Upper lobe of left lung (tissue), 6 donors: ENCODE results near the gene GNB1L. TPM values are rescaled to one million over a fixed set of nuclear protein-coding genes. Genes with fewer than 3 reads are reported as not detected.
"Not testable (repeated sequence)": the region's sequence is repeated elsewhere in the genome, so short reads cannot be mapped to it uniquely, and the experiment has no call there.

Experiments
- ATAC-seq, 2 donors: fragments of 200-7000 bp; cut with Tn5 transposase; one replicate each; pipeline ENCODE4 v1.9.1; 2022; ENCODE audit warnings: mild to moderate bottlenecking in 2 of 2, moderate library complexity in 2 of 2; ENCODE audit not compliant: low FRiP score in 2 of 2
- DNase-seq, 2 donors: peaks; one replicate each; pipeline ENCODE4 v3.0.0-alpha.2; 2019 to 2020
- H3K27ac ChIP-seq, 4 donors: fragments of 200-600 bp; sonication (generic); one replicate each; pipeline ENCODE4 v1.5.1; 2016 to 2019
- H3K27me3 ChIP-seq, 4 donors: fragments of 200-600 bp; sonication (generic); one replicate each; pipeline ENCODE4 v1.5.1; 2017 to 2019
- H3K36me3 ChIP-seq, 4 donors: fragments of 200-600 bp; sonication (generic); one replicate each; pipeline ENCODE4 v1.5.1; 2016 to 2019
- H3K4me1 ChIP-seq, 4 donors: fragments of 200-600 bp; sonication (generic); one replicate each; pipeline ENCODE4 v1.5.1; 2018 to 2019
- H3K4me3 ChIP-seq, 4 donors: fragments of 200-600 bp; sonication (generic); one replicate each; pipeline ENCODE4 v1.5.1; 2017 to 2019; ENCODE audit warnings: mild to moderate bottlenecking in 2 of 4, moderate library complexity in 1 of 4
- H3K9me3 ChIP-seq, 4 donors: fragments of 200-600 bp; sonication (generic); one replicate each; pipeline ENCODE4 v1.5.1; 2018 to 2019
- EP300 ChIP-seq, 4 donors: sonication (generic); formaldehyde crosslinking; IDR thresholded peaks; one replicate each; pipeline ENCODE4 v1.5.1; 2017; ENCODE audit warnings: antibody characterized with exemption in 4 of 4, control low read depth in 2 of 4
- POLR2A ChIP-seq, 4 donors: fragments of 450-650 bp; IDR thresholded peaks; one replicate each; pipeline ENCODE4 v1.5.1; 2016 to 2017; ENCODE audit warnings: antibody characterized with exemption in 4 of 4, mild to moderate bottlenecking in 2 of 4
- POLR2AphosphoS5 ChIP-seq, 2 donors: sonication (generic); formaldehyde crosslinking; IDR thresholded peaks; one replicate each; pipeline ENCODE4 v1.5.1; 2017; ENCODE audit warnings: antibody characterized with exemption in 2 of 2
- WGBS, 2 donors: methylation state at CpG; one replicate each; pipeline ENCODE4 v1.1.5; 2017 to 2018; 5-methylcytosine and 5-hydroxymethylcytosine counted together
- total RNA-seq, 6 donors: library from RNA; depleted of rRNA in 4 of 6; stranded (reverse); fragments of >200 nt in 4 of 6; gene quantifications; one replicate each; pipeline versions ENCODE4 v1.1.0 to v1.2.1, GENCODE V29; 2016 to 2021
- TF ChIP-seq, protein P1 (sequence below), 6 experiments: fragments of 450-650 bp in 4 of 6; fragments of 200-600 bp in 2 of 6; sonication (generic) in 2 of 6; IDR thresholded peaks; one replicate each; pipeline ENCODE4 v1.5.1; 2016 to 2019; ENCODE audit warnings: antibody characterized with exemption in 6 of 6
- donor health status: DM: no; HTN: no; CAD: no; lungs with moderate emphysema.
- donor health status: DM: no; HTN: yes; CAD: no; lungs with severe emphysema.

Gene GNB1L
- total RNA-seq, 6 donors from 2014 or later, result 0.78 to 11.1 (median 6.8) TPM

DNA sequence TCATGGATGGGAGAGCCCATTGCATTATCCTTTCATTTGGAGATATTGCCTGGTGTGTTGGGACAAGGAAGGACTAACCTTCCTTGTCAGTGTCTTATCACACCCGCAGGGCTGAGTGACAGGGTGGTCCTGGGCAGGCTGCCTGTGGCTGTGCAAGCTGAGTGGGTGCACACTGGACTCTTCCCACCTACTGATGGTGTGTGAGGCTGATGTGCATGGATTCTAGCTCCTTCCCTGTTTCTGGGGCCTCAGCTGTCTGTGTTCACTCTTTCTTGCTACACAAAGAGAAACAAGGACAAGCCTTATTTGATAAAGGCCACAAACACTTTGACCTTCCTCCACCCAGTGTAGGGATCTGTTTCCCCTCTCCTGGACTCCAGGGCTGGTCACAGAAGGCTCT lies 72.1 kb downstream of the GNB1L start:
- Histone ChIP-seq H3K27me3 (no peaks in the 10 kb centered on the region), H3K36me3 (no peaks in the 10 kb centered on the region), H3K27ac (no peak overlapping the region), H3K4me1 (no peaks in the 10 kb centered on the region), H3K9me3 (no peaks in the 10 kb centered on the region), H3K4me3 (no peak overlapping the region)
- TF ChIP-seq, protein P1, sequence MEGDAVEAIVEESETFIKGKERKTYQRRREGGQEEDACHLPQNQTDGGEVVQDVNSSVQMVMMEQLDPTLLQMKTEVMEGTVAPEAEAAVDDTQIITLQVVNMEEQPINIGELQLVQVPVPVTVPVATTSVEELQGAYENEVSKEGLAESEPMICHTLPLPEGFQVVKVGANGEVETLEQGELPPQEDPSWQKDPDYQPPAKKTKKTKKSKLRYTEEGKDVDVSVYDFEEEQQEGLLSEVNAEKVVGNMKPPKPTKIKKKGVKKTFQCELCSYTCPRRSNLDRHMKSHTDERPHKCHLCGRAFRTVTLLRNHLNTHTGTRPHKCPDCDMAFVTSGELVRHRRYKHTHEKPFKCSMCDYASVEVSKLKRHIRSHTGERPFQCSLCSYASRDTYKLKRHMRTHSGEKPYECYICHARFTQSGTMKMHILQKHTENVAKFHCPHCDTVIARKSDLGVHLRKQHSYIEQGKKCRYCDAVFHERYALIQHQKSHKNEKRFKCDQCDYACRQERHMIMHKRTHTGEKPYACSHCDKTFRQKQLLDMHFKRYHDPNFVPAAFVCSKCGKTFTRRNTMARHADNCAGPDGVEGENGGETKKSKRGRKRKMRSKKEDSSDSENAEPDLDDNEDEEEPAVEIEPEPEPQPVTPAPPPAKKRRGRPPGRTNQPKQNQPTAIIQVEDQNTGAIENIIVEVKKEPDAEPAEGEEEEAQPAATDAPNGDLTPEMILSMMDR (IDR thresholded peaks at IDR 0.05), result no peak
- TF ChIP-seq POLR2AphosphoS5 (IDR thresholded peaks at IDR 0.05), result no peak
- TF ChIP-seq POLR2A (IDR thresholded peaks at IDR 0.05), result no peak
- TF ChIP-seq EP300 (IDR thresholded peaks at IDR 0.05), result no peak
- DNase-seq (no peak), ATAC-seq (no peak)
- WGBS, 2 donors, result 86 to 94% methylated on average over 1 of the region's 1 CpG

DNA sequence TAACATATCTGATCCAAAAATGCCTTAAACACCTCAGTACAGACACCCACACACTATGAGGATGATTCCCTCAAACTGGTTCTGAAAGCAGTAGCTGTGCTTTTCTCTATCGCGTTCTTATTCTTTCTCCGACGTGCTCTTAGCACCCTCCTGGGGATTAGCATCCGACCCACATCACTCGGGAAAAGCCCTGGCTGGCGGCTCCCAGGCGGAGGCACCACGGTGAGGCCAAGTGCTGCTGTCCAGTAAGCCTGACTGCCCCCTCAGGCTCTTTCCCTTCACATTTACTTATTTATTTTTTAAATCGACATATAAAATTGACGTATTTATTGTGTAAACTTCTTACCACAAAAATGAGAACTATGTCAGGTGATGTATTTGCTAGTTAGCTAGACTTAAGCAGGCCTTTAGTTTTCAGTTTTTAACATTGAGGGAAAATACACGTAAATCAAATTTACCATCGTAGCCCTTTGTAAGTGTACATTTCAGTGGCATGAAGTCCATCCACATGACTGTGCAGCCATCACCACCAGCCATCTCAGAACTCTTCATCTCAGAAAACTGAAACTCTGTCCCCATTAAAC lies 74.9 kb downstream of the GNB1L start:
- H3K9me3 ChIP-seq, result no peaks in the 10 kb centered on the region
- DNase-seq, result peak in 1 of 2 donors; percentile 58
- no peak overlapping the region for H3K27ac ChIP-seq
- TF ChIP-seq POLR2A (IDR thresholded peaks at IDR 0.05) (no peak), POLR2AphosphoS5 (IDR thresholded peaks at IDR 0.05) (no peak), EP300 (IDR thresholded peaks at IDR 0.05) (no peak)
- TF ChIP-seq, protein P1 (IDR thresholded peaks at IDR 0.05), result no peak
- 63 to 66% methylated on average over 13 of the region's 13 CpGs for WGBS, 2 donors
- H3K4me1 ChIP-seq, result no peaks in the 10 kb centered on the region
- H3K36me3 ChIP-seq, result no peaks in the 10 kb centered on the region
- ATAC-seq, result no peak
- no peak overlapping the region for H3K4me3 ChIP-seq
- H3K27me3 ChIP-seq, result no peaks in the 10 kb centered on the region

DNA sequence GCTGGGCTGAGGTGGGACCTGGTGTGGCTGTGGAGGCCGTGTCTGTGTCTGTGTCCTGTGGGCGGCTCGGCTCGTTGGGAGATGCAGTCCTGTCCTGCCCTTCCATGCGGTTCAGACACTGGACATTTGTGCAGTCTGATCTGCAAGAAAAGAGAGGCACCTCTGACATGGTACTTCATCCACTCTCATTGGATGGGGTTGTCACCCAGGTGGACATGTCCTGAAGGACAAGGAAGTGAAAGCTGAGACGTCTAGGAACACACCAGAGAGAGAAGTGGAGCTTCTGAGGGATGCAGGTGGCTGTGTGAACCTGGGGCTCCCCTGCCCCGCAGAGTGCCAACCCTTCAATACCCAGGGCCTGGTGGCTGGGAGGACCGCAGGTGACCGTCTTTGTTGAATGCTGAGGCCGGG lies 75.7 kb downstream of the GNB1L start:
- no peak overlapping the region for H3K4me3 ChIP-seq
- WGBS, 2 donors, result 80 to 88% methylated on average over 10 of the region's 10 CpGs
- no peaks in the 10 kb centered on the region for H3K27me3 ChIP-seq
- no peaks in the 10 kb centered on the region for H3K36me3 ChIP-seq
- TF ChIP-seq, protein P1 (IDR thresholded peaks at IDR 0.05), result no peak
- no peak for TF ChIP-seq POLR2AphosphoS5 (IDR thresholded peaks at IDR 0.05)
- no peak for TF ChIP-seq EP300 (IDR thresholded peaks at IDR 0.05)
- no peak for TF ChIP-seq POLR2A (IDR thresholded peaks at IDR 0.05)
- H3K9me3 ChIP-seq, result no peaks in the 10 kb centered on the region
- H3K4me1 ChIP-seq, result no peaks in the 10 kb centered on the region
- DNase-seq (no peak), ATAC-seq (no peak)
- H3K27ac ChIP-seq, result no peak overlapping the region

DNA sequence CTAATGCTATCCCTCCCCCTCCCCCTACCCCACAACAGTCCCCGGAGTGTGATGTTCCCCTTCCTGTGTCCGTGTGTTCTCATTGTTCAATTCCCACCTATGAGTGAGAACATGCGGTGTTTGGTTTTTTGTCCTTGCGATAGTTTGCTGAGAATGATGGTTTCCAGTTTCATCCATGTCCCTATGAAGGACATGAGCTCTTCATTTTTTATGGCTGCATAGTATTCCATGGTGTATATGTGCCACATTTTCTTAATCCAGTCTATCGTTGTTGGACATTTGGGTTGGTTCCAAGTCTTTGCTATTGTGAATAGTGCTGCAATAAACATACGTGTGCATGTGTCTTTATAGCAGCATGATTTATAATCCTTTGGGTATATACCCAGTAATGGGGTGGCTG lies 77.5 kb downstream of the GNB1L start:
- H3K4me1 ChIP-seq, ATAC-seq, H3K27ac ChIP-seq, H3K9me3 ChIP-seq, DNase-seq, H3K36me3 ChIP-seq, H3K27me3 ChIP-seq, H3K4me3 ChIP-seq: not testable (repeated sequence)
- 73 to 85% methylated on average over 6 of the region's 6 CpGs for WGBS, 2 donors

DNA sequence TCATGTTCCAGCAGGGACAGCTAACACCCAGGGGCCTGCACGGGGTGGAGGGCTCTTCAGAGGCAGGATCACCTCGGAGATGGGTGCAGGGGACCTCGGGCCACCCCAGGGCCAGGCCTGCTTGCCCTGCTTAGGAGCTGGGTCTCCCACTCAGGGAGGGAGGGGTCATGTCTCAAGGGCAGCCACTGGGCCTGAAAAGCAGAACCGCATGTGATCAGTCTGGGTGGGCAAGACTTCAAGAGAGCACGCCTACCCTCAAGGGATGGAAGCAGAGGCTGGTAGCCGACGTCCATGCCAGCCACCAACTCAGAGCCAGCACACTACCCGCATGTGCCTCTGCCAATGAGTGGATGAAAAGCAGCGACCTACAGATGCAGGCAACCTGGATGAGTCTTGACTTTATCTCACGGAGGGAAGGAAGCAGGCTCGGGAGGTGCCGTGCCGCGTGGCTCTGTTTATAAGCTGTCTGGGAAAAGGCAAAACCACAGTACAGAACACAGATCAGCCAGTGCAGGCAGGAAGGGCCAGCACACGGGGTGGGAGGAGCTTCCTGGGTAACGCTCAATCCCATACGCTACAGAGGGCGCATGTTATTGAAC lies 78.1 kb downstream of the GNB1L start:
- DNase-seq, result peak in 1 of 2 donors; percentile 49
- peak in 1 of 2 donors; percentile 62 for ATAC-seq

More for the DNA sequence above, 78.1 kb downstream of the GNB1L start:
- no peak overlapping the region for H3K4me3 ChIP-seq
- no peaks in the 10 kb centered on the region for H3K9me3 ChIP-seq
- WGBS, 2 donors, result 27 to 42% methylated on average over 12 to 18 of the region's 18 CpGs
- no peak overlapping the region for H3K27ac ChIP-seq
- H3K36me3 ChIP-seq, result no peaks in the 10 kb centered on the region
- no peak for TF ChIP-seq POLR2AphosphoS5 (IDR thresholded peaks at IDR 0.05)
- TF ChIP-seq EP300 (IDR thresholded peaks at IDR 0.05), result no peak
- TF ChIP-seq, protein P1 (IDR thresholded peaks at IDR 0.05), result no peak
- TF ChIP-seq POLR2A (IDR thresholded peaks at IDR 0.05), result no peak
- no peaks in the 10 kb centered on the region for H3K4me1 ChIP-seq
- no peaks in the 10 kb centered on the region for H3K27me3 ChIP-seq
